NCI-H1105 (cell line): ENCODE data around the gene CXorf49B.
"Not testable (repeated sequence)": the region's sequence is repeated elsewhere in the genome, so short reads cannot be mapped to it uniquely, and the experiment has no call there.

Experiments
- DNase-seq: peaks from one replicate; lab custom pipeline; 2025; lab: John Stamatoyannopoulos, UW

CXorf49B gene

DNA sequence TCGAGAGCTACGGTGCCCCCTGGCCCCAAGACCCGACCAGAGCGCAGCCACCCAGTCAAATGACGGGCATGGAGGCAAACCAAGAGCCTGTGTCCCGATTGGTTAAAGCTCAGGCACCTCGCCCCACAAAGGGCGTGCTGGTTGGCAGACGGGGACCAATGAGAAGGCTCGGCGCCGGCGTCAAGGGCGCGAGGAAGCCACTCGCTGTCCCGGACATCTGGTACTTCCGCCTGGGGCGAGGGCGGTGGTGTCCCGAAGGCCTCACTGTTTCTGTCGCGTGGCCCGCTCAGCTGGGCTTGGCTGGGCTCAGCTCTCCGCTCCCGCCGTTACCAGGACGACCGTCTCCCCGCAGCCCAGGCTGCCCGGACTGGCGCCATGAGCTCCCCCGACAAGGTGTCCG lies at the start of gene CXorf49B:
Gene CXorf49B, plus strand, starts transcription at position 301 of the 400 bp plus-strand sequence. Its CDS starts 75 bp downstream, at position 376.
- DNase-seq: not testable (repeated sequence)

- not testable (repeated sequence) for DNase-seq
Observed at GRCh38 chrX:71714064-71714463, 49.1 kb upstream of the CXorf49B start.

- not testable (repeated sequence) for DNase-seq
Observed at GRCh38 chrX:71715551-71715950, 47.6 kb upstream of the CXorf49B start.

DNA sequence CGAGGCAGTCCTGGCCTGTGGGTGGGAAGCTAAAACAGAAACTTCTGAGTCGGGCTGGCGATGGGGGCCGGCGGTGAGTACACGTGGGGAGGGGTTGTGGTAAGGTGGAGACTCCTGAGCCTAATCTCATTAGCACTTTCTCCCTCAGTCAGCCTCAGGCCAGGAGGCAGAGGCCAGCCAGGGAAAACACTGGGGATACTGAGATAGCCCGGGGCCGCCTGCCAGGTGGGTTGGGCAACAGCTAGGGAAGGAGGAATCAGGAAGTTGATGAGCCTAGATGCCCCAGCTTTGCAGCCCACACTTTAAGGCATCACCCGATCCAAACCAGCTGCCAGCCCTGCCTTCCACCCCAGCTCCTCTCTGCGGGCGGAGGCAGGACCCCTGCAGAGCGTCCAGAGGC lies 46.8 kb upstream of the CXorf49B start:
- DNase-seq: not testable (repeated sequence)

DNA sequence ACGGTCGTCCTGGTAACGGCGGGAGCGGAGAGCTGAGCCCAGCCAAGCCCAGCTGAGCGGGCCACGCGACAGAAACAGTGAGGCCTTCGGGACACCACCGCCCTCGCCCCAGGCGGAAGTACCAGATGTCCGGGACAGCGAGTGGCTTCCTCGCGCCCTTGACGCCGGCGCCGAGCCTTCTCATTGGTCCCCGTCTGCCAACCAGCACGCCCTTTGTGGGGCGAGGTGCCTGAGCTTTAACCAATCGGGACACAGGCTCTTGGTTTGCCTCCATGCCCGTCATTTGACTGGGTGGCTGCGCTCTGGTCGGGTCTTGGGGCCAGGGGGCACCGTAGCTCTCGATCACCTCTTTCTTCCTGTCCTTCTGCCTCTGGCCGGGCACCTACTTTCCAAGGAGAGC lies 45.0 kb upstream of the CXorf49B start, which contains the start of gene CXorf49:
Gene CXorf49, minus strand, starts transcription at position 101 of the 400 bp plus-strand sequence. CDS start 134 bp downstream, outside the sequence.
- not testable (repeated sequence) for DNase-seq

DNA sequence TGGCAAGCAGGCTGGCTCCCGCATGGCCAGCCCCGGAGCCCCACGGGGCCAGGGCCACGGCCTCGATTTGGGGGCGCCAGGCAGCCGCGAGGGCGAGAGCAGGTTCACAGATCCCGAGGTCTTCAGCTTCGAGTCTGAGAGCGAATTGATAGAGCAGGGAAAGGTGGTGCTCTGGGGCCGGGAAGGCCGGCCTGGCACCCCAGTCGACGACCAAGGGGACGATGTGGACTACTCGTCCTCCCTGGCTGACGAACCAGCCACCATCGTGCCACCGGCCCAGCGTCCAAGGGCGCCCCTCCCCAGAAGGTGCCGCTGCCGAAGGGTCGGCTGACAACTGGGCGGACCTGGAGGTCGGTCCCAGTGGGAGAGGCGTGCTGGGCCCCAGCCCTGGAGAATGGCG lies 44.0 kb upstream of the CXorf49B start:
- not testable (repeated sequence) for DNase-seq

DNA sequence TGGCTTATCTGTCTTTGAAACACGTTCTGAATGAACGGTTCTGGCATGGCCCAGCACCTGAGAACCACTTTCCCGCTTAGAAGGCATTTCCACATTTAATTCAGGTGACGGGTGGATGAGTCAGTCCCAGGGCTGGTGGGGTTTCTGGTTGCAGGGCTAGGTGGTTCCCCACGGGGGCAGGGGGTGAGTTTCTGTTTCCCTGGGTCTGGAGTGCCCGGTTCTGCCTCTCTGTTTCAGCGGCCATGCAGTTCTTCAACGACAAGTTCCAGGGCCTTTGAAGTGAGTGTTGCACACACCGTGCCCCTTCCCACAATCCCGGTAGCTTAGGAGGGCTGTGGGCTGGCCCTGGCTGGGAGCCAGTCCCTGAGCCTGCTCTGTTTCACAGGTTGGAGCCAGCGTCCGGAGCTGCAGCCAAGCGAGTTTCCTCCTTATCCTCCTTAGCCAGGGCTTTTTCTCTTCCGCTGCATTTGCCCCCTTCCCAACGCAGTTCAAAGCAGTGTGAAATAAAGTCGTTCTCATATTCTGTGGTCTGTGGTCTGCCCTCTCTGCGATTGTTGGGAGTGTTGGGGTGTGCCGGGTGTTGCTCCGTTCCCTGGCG lies 42.8 kb upstream of the CXorf49B start:
- DNase-seq: not testable (repeated sequence)

DNA sequence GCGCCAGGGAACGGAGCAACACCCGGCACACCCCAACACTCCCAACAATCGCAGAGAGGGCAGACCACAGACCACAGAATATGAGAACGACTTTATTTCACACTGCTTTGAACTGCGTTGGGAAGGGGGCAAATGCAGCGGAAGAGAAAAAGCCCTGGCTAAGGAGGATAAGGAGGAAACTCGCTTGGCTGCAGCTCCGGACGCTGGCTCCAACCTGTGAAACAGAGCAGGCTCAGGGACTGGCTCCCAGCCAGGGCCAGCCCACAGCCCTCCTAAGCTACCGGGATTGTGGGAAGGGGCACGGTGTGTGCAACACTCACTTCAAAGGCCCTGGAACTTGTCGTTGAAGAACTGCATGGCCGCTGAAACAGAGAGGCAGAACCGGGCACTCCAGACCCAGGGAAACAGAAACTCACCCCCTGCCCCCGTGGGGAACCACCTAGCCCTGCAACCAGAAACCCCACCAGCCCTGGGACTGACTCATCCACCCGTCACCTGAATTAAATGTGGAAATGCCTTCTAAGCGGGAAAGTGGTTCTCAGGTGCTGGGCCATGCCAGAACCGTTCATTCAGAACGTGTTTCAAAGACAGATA lies 2.4 kb upstream of the CXorf49B start:
- DNase-seq: not testable (repeated sequence)

GRCh38 chrX:71764832-71765231 lies 1.7 kb downstream of the CXorf49B start:
- not testable (repeated sequence) for DNase-seq

GRCh38 chrX:71765613-71766012 lies 2.5 kb downstream of the CXorf49B start:
- DNase-seq: not testable (repeated sequence)

- DNase-seq: not testable (repeated sequence)
Observed at GRCh38 chrX:71767134-71767533, 4.0 kb downstream of the CXorf49B start.

DNA sequence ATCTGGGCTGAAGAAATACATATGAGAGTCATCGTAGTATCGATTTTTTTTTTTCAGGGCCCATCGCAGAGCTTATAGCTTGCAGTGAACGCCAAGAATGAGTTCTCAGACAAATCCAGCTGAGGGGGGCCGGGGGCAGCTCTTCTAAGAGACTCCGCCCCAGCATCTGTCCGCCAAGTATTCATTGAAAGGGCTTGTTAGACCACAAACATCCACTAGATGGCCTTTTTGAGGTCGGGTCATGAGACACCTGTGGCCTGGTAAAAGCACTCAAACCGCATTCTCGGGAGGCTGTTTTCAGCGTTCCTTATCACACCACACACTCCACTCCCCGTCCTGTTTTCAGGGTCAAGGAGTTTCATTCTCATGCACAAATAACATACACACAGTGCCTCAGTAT lies 15.2 kb downstream of the CXorf49B start:
- not testable (repeated sequence) for DNase-seq

DNA sequence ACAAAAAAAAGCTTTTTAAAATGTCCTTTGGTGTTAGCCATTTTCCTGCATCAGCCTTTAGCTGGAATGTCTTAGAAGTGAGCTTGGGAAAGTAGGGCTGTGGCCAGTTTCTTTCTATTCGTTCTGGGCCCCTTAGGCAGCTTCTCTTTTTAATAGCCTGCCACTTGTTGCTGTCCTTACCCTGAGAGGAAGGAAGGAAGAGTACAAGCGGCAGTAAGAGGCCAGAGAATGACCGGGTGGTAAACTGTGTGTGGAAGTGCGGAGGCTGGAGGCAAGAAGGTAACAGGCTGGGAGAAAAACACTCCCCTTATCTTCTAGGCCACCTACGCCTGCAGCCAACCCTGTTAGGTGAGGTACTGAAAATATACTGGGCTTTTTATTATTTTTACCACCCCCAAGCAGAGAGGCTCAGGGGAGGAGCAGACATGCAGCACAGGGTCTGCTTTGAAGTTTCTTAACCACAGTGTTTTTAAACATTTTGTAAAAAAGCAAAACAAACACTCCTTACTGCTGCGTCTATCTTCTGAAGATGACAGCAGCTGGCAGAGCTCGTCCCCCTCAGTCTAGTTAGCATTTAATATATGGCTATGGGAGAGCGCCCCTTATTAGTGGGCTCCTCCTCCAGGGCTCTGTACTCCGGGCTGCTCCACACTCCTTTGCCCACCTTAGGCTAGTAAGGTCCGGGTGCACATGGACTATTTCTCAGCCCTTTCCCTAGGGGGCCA lies 19.2 kb downstream of the CXorf49B start:
- not testable (repeated sequence) for DNase-seq

GRCh38 chrX:71782950-71783299 lies 19.8 kb downstream of the CXorf49B start:
- DNase-seq: not testable (repeated sequence)

DNA sequence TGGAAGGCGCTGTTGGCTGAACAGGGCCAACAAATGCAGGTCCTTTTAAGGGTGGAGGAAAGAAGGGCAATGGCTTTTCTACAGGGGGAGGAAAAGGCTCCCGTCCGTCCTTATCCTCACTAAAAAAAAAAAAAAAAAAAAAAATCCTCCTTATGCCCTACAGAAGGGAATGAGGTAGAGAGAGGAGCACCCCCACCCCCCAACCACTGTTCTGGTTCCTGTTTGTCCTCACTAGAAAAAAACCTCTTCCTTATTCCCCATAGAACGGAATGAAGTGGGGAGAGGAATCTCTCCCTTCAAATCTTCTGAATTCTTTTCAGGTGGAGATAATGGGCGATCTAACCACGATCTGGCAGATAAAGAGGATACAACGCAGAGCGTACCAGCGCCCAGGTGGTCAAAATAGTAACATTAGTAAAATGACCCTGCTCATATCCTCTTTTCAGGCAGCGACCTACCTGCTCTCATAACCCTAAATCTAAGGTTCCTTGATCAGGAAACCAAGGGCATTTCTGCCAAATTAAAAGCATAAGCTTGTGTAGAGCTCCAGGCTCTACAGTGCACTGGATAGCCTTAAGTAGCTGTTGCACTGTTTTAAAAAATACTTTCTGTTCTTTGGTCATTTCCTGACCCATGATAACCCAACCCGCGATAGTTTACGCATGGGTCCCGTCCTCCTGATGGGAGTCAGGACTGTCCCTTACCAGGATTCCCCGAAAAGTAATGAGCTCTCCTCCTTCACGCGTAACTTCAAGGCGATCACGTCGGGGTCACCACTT lies 20.6 kb downstream of the CXorf49B start:
- not testable (repeated sequence) for DNase-seq

- DNase-seq: not testable (repeated sequence)
Observed at GRCh38 chrX:71784348-71784983, 21.3 kb downstream of the CXorf49B start.

- not testable (repeated sequence) for DNase-seq
Observed at GRCh38 chrX:71806450-71806849, 43.3 kb downstream of the CXorf49B start.

DNA sequence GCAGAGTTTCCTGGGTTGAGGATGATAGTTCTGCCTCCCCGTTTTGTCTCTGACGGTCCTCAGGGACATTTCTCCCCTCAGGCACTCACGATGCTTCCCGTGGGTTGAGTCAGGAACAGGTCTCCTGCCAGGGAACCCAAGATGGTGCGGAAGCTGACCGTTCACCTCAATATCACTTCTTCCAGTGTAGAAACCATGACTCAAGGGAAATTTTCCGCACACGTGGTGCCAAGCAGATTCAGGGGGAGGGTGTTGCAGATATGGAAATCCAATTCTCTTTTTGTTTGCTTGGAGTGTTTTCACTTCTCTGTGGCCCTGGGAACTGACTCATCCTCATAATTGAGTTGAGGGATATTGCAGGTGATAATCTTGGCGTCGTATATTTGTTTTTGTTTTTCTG lies 46.7 kb downstream of the CXorf49B start:
- no peak for DNase-seq

DNA sequence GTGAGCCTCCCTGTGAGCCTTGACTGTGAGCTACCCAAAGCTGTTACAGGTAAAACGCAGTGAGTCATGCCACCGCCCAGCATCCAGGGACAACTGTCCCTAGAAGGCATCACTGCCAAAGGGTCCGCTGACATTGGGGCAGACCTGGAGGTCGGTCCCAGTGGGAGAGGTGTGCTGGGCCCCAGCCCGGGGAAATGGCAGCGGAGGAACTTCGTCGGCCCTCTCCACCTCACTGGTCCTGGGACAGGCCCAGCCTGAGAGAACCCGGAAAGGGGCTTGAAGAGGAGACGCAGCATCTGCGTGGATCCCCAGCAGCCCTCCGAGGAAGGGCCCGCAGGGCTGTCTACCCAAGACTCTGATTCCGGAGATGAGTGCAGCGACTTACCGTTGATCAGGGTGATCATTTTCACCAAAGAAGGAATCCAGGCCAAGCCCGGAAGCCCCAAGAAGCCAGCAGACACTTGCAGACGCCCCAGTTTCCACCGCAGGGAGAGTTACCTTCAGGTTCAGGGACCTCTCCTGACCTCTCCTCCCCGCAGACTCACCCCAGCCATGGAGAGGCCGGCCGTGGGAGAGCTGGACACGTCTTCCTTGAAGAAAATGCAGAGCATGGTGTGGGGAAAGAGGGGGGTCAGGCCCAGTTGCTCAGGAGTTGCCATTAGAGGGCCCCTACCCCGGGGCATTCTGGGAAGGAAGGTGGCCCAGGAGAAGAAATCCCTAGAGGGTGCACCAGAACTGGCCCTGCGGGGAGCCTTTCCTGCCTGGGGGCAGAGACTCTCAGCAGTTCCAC lies 51.2 kb downstream of the CXorf49B start:
- no peak for DNase-seq

DNA sequence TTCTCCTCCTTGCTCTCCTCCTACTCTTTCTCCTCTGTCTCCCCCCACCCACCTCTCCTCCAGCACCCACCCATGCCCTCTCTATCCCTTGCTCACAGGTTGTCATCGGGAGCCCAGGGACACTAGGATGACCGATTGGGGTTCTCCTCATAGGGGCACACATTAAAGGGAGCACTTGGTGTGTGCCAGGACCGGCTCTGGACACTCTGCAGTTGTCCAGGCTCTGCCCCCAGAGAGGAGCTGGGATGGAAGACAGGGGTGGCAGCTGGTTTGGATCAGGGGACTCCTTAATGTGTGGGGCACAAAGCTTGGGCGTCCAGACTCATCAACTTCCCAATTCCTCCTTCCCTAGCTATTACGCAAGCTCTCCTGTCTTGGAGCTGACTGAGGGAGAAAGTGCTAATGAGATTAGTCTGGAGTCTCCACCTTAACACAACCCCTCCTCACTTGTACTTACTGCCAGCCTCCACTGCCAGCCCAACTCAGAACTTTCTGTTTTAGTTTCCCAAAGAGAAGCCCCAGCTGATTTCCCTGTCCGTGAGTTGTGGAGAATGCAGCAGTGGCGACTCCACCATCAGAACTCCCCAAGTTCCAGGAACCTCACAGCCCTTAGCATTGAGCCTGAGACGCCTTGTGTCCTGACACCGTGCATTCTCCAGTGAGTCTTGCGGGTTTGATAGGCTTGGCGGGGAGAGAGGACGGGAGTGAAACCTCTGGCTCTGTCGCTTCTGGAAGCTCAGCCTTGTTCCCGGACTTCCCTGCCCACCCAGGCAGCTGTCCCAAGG lies 52.2 kb downstream of the CXorf49B start:
- DNase-seq: no peak
